ENCODE results near the gene FUT6.
A peak's percentile ranks its signal among the peaks of the same experiment; 100 is the strongest.

Gene FUT6

DNA sequence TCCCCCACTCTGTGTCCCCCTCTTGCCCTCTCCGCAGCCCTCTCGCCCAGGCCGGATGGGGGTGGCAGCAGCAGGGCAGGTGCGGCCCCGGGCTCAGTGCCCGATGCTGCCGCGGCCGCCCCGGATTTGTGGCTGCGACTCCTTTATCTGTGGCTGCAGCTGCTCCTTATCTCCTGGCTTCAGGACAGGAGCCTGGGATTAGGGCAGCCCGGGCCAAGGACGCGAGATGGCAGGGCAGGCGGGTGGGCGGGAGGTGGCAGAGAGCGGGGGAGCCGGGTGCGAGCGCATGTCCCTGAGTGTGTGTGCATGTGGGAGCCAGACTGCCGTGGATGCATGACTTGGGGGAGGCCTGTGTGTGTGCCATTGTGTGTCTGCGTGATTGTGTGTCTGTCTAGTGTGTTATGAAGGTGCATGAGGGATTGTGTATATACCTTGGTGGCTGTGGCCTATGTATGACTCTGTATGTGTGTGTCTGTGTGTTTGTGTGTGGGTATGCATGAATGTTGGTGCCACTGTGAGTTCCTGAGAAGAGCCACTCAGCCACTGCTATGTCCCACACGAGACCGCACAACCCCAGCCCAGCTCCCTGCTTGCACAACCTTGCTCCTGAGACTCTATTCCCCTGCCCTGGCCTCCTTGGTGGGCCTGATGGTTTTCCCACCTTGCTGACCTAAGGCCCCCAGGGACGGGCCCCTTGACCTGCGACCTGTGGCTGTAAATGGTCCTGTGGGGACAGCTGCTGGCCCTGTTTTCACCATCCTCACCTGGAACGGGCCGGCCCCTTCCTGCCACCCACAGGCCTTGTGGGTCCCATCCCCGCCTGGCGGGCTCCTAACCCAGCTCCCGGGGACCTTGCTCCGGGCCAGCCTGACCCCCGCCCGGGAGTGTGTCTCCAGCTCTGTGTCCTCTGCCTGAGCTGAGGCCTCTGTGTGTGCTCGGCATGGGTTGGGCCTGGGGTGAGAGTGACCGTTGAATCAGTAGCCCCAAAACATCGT lies 40.0 kb downstream of the FUT6 start:
- H3K4me3 ChIP-seq (ENCODE audit: low read depth, low read length): no peak overlapping the region
- no peak overlapping the region for H3K4me2 ChIP-seq (ENCODE audit: low read length)
- H4K12ac ChIP-seq (ENCODE audit: low read depth, low read length): no peak overlapping the region
- no peak overlapping the region for H2AK5ac ChIP-seq (ENCODE audit: low read length)
- no peak overlapping the region for H2BK120ac ChIP-seq (ENCODE audit: insufficient read depth, low read length, poor library complexity)
- H4K8ac ChIP-seq (ENCODE audit: low read depth, low read length): no peak overlapping the region
- WGBS (ENCODE audit: extremely low coverage, insufficient coverage, insufficient read length): no CpG with 5 or more reads among the region's 37 CpGs
- H2AFZ ChIP-seq (ENCODE audit: insufficient read depth, low read length, poor library complexity): no peak overlapping the region
- H3K79me1 ChIP-seq (ENCODE audit: low read length): no peaks in the 10 kb centered on the region
- H3K36me3 ChIP-seq (ENCODE audit: control insufficient read depth in 1 of 2, insufficient read depth in 2 of 2, low read length in 2 of 2): no peaks in the 10 kb centered on the region
- H3K4ac ChIP-seq (ENCODE audit: low read depth, low read length): no peak overlapping the region
- no peak overlapping the region for H3K9ac ChIP-seq (ENCODE audit: low read length)
- no peak overlapping the region for H3K23ac ChIP-seq (ENCODE audit: low read length)
- H2BK5ac ChIP-seq (ENCODE audit: low read depth, low read length, poor library complexity): no peak overlapping the region
- H3K27ac ChIP-seq (ENCODE audit: low read depth, low read length): no peak overlapping the region
- DNase-seq: no peak
- H3K18ac ChIP-seq (ENCODE audit: low read length): no peak overlapping the region
- no peak overlapping the region for H2BK12ac ChIP-seq (ENCODE audit: low read length)
- H4K91ac ChIP-seq (ENCODE audit: low read depth, low read length): no peak overlapping the region
- peaks cover 5% of the 10 kb centered on the region in 2 experiments for H3K4me1 ChIP-seq (ENCODE audit: control insufficient read depth in 1 of 2, insufficient read depth in 2 of 2, low read length in 2 of 2)
- no peaks in the 10 kb centered on the region for H3K79me2 ChIP-seq (ENCODE audit: control insufficient read depth, insufficient read depth, low read length, poor library complexity)
- H3K9me3 ChIP-seq (ENCODE audit: insufficient read depth, low read depth, low read length): peaks cover 3% of the 10 kb centered on the region
- no peaks in the 10 kb centered on the region for H3K27me3 ChIP-seq (ENCODE audit: insufficient read depth, low read length)
- no peak overlapping the region for H3K14ac ChIP-seq (ENCODE audit: low read length)

DNA sequence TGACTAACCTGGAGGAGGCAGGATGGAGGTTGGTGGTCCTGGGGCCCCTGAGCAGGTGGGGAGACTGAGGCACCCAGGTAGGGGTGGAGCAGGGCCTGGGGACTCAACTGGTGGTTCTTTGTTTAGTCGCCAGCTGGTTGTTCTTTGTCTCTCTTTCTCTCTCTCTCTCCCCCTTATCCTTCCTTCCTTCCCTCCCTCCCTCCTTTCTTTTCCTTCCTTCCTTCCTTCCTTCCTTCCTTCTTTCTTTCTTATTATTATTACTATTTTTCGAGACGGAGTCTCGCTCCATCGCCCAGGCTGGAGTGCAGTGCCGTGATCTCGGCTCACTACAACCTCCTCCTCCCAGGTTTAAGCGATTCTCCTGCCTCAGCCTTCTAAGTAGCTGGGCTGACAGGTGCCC lies 41.3 kb downstream of the FUT6 start:
- H2BK5ac ChIP-seq (ENCODE audit: low read depth, low read length, poor library complexity): no peak overlapping the region
- H2BK120ac ChIP-seq (ENCODE audit: insufficient read depth, low read length, poor library complexity): no peak overlapping the region
- H3K18ac ChIP-seq (ENCODE audit: low read length): no peak overlapping the region
- H4K91ac ChIP-seq (ENCODE audit: low read depth, low read length): no peak overlapping the region
- DNase-seq: no peak
- H2BK12ac ChIP-seq (ENCODE audit: low read length): no peak overlapping the region
- H3K14ac ChIP-seq (ENCODE audit: low read length): no peak overlapping the region
- no peaks in the 10 kb centered on the region for H3K27me3 ChIP-seq (ENCODE audit: insufficient read depth, low read length)
- H3K9ac ChIP-seq (ENCODE audit: low read length): no peak overlapping the region
- H3K4me1 ChIP-seq (ENCODE audit: control insufficient read depth in 1 of 2, insufficient read depth in 2 of 2, low read length in 2 of 2): no peaks in the 10 kb centered on the region
- no peak overlapping the region for H3K4ac ChIP-seq (ENCODE audit: low read depth, low read length)
- no peak overlapping the region for H3K4me3 ChIP-seq (ENCODE audit: low read depth, low read length)
- H4K8ac ChIP-seq (ENCODE audit: low read depth, low read length): no peak overlapping the region
- no peak overlapping the region for H4K12ac ChIP-seq (ENCODE audit: low read depth, low read length)
- H3K27ac ChIP-seq (ENCODE audit: low read depth, low read length): no peak overlapping the region
- no peak overlapping the region for H3K4me2 ChIP-seq (ENCODE audit: low read length)
- peaks cover 3% of the 10 kb centered on the region for H3K9me3 ChIP-seq (ENCODE audit: insufficient read depth, low read depth, low read length)
- no peaks in the 10 kb centered on the region for H3K36me3 ChIP-seq (ENCODE audit: control insufficient read depth in 1 of 2, insufficient read depth in 2 of 2, low read length in 2 of 2)
- no peaks in the 10 kb centered on the region for H3K79me1 ChIP-seq (ENCODE audit: low read length)
- no peak overlapping the region for H2AK5ac ChIP-seq (ENCODE audit: low read length)
- WGBS (ENCODE audit: extremely low coverage, insufficient coverage, insufficient read length): 100% methylated on average over 2 of the region's 8 CpGs
- no peak overlapping the region for H3K23ac ChIP-seq (ENCODE audit: low read length)
- no peak overlapping the region for H2AFZ ChIP-seq (ENCODE audit: insufficient read depth, low read length, poor library complexity)
- no peaks in the 10 kb centered on the region for H3K79me2 ChIP-seq (ENCODE audit: control insufficient read depth, insufficient read depth, low read length, poor library complexity)

DNA sequence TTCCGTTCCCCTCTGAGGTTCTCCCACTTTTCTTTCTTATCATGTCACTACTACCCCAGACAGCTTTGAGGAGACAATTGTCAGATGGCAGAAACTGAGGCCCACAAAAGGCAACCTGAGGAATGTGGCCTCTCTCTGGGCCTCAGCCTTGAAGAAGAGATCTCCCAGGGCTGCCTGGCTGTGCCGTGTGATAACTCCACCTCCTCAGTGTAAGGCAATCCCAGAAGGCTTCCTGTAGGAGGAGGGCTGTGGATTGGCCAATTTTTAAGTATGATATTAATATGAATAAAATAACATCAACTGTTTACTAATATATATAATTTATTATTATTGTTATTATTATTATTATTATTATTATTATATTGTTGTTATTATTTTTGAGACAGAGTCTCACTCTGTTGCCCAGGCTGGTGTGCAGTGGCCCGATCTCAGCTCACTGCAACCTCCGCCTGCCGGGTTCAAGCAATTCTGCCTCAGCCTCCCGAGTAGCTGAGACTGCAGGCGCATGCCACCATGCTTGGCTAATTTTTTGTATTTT lies 44.1 kb downstream of the FUT6 start:
- no peak overlapping the region for H2AFZ ChIP-seq (ENCODE audit: insufficient read depth, low read length, poor library complexity)
- DNase-seq: no peak

DNA sequence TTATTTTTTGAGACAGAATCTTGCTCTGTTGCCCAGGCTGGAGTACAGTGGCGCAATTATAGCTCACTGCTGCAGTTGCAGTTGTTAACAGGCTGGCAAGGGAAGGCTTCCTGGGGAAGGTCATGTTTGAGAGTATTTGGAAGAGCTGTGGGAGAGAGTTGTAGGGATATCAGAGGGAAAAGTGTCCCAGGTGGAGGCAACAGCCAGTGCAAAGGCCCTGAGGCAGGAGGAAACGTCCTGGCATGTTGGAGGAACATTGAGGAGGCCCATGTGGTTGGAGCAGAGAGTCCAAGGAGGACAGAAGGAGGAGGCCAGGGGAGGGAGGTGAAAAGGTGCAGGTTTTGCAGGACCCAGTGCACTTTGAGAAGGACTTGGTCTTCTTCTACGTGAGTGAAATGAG lies 46.3 kb downstream of the FUT6 start:
- Histone ChIP-seq H3K9me3 (ENCODE audit: insufficient read depth, low read depth, low read length) (peaks cover 2% of the 10 kb centered on the region), H3K27ac (ENCODE audit: low read depth, low read length) (no peak overlapping the region), H2AK5ac (ENCODE audit: low read length) (no peak overlapping the region), H4K8ac (ENCODE audit: low read depth, low read length) (no peak overlapping the region), H3K79me1 (ENCODE audit: low read length) (peaks cover 4% of the 10 kb centered on the region), H3K9ac (ENCODE audit: low read length) (peak overlapping the region; percentile 7), H3K4me1 (ENCODE audit: control insufficient read depth in 1 of 2, insufficient read depth in 2 of 2, low read length in 2 of 2) (peaks cover 3 to 6% of the 10 kb centered on the region in 2 experiments), H2BK12ac (ENCODE audit: low read length) (no peak overlapping the region), H3K36me3 (ENCODE audit: control insufficient read depth in 1 of 2, insufficient read depth in 2 of 2, low read length in 2 of 2) (peaks cover 18% of the 10 kb centered on the region in 2 experiments), H4K91ac (ENCODE audit: low read depth, low read length) (no peak overlapping the region), H3K27me3 (ENCODE audit: insufficient read depth, low read length) (no peaks in the 10 kb centered on the region), H3K23ac (ENCODE audit: low read length) (no peak overlapping the region), H3K4me3 (ENCODE audit: low read depth, low read length) (no peak overlapping the region), H2AFZ (ENCODE audit: insufficient read depth, low read length, poor library complexity) (no peak overlapping the region), H3K4ac (ENCODE audit: low read depth, low read length) (no peak overlapping the region), H2BK120ac (ENCODE audit: insufficient read depth, low read length, poor library complexity) (no peak overlapping the region), H4K12ac (ENCODE audit: low read depth, low read length) (no peak overlapping the region), H3K4me2 (ENCODE audit: low read length) (no peak overlapping the region), H3K18ac (ENCODE audit: low read length) (no peak overlapping the region), H3K14ac (ENCODE audit: low read length) (no peak overlapping the region), H3K79me2 (ENCODE audit: control insufficient read depth, insufficient read depth, low read length, poor library complexity) (peaks cover 2% of the 10 kb centered on the region), H2BK5ac (ENCODE audit: low read depth, low read length, poor library complexity) (no peak overlapping the region)
- no CpG with 5 or more reads among the region's 3 CpGs for WGBS (ENCODE audit: extremely low coverage, insufficient coverage, insufficient read length)
- no peak for DNase-seq

More for the DNA sequence above, 44.1 kb downstream of the FUT6 start:
- Histone ChIP-seq H3K23ac (ENCODE audit: low read length) (no peak overlapping the region), H3K4ac (ENCODE audit: low read depth, low read length) (no peak overlapping the region), H3K14ac (ENCODE audit: low read length) (no peak overlapping the region), H2AK5ac (ENCODE audit: low read length) (no peak overlapping the region), H3K27me3 (ENCODE audit: insufficient read depth, low read length) (no peaks in the 10 kb centered on the region), H4K91ac (ENCODE audit: low read depth, low read length) (no peak overlapping the region), H3K4me3 (ENCODE audit: low read depth, low read length) (no peak overlapping the region), H3K79me2 (ENCODE audit: control insufficient read depth, insufficient read depth, low read length, poor library complexity) (peaks cover 2% of the 10 kb centered on the region), H2BK12ac (ENCODE audit: low read length) (no peak overlapping the region), H3K27ac (ENCODE audit: low read depth, low read length) (no peak overlapping the region), H3K9me3 (ENCODE audit: insufficient read depth, low read depth, low read length) (peaks cover 2% of the 10 kb centered on the region), H3K36me3 (ENCODE audit: control insufficient read depth in 1 of 2, insufficient read depth in 2 of 2, low read length in 2 of 2) (no peaks in the 10 kb centered on the region), H3K9ac (ENCODE audit: low read length) (no peak overlapping the region), H3K4me1 (ENCODE audit: control insufficient read depth in 1 of 2, insufficient read depth in 2 of 2, low read length in 2 of 2) (no peaks in the 10 kb centered on the region), H3K79me1 (ENCODE audit: low read length) (peaks cover 4% of the 10 kb centered on the region), H4K12ac (ENCODE audit: low read depth, low read length) (no peak overlapping the region), H2BK120ac (ENCODE audit: insufficient read depth, low read length, poor library complexity) (no peak overlapping the region), H4K8ac (ENCODE audit: low read depth, low read length) (no peak overlapping the region), H3K4me2 (ENCODE audit: low read length) (no peak overlapping the region), H3K18ac (ENCODE audit: low read length) (no peak overlapping the region), H2BK5ac (ENCODE audit: low read depth, low read length, poor library complexity) (no peak overlapping the region)
- no CpG with 5 or more reads among the region's 7 CpGs for WGBS (ENCODE audit: extremely low coverage, insufficient coverage, insufficient read length)

Data from trophoblast cell (in vitro differentiated cells and primary cell).